Prostate gland (tissue), 2 donors: ENCODE measurements around the gene SPATA6L.

Experiments used
- CTCF ChIP-seq, 4 experiments: fragments of 200-600 bp in 2 of 4; fragments of 450-650 bp in 2 of 4; sonication (generic) in 2 of 4; IDR thresholded peaks; 1 replicate in 3 of 4; 2 replicates in 1 of 4; pipeline ENCODE4 v1.5.1; 2016 to 2019; ENCODE audit warnings: antibody characterized with exemption in 4 of 4, mild to moderate bottlenecking in 2 of 4, moderate library complexity in 2 of 4
- POLR2A ChIP-seq: fragments of 450-650 bp; IDR thresholded peaks from one replicate; pipeline ENCODE4 v1.6.1; 2016; ENCODE audit warnings: antibody characterized with exemption, mild to moderate bottlenecking
- POLR2AphosphoS5 ChIP-seq: sonication (generic); formaldehyde crosslinking; IDR thresholded peaks from one replicate; pipeline ENCODE4 v1.6.1; 2017; ENCODE audit warnings: antibody characterized with exemption

GRCh38 chr9:4704129-4704528, 37.8 kb upstream of the SPATA6L start:
- no peak for TF ChIP-seq CTCF (IDR thresholded peaks at IDR 0.05)
- TF ChIP-seq POLR2AphosphoS5 = no peak
- no peak for TF ChIP-seq POLR2A
